ENCODE data around the gene ATP5MK. TPM values are rescaled to one million over a fixed set of nuclear protein-coding genes. Genes with fewer than 3 reads are reported as not detected.

The ATP5MK gene
- total RNA-seq, 1 experiment from 2014 or later = 429 TPM

DNA sequence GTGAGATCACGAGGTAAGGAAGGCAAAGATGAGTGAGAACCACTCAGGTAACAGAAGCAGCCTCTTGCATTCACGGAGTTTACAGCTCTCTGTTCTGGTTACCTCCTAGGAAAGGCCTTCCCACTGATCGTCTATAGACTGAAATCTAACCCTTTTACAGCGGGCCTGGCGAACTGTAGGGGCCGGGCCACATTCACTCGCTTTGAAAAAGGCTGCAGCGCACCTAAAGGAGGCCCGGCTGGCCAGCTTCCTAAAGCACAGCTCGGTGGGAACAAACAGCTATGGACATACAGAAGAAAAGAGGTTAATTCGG lies 565 bp downstream of the ATP5MK start:
- H3K27me3 Mint-ChIP-seq (ENCODE audit: insufficient read depth, unreplicated experiment) = no peaks in the 10 kb centered on the region
- H3K4me1 Mint-ChIP-seq (ENCODE audit: insufficient read depth, unreplicated experiment) = peaks cover 24% of the 10 kb centered on the region
- TF ChIP-seq, protein P1, sequence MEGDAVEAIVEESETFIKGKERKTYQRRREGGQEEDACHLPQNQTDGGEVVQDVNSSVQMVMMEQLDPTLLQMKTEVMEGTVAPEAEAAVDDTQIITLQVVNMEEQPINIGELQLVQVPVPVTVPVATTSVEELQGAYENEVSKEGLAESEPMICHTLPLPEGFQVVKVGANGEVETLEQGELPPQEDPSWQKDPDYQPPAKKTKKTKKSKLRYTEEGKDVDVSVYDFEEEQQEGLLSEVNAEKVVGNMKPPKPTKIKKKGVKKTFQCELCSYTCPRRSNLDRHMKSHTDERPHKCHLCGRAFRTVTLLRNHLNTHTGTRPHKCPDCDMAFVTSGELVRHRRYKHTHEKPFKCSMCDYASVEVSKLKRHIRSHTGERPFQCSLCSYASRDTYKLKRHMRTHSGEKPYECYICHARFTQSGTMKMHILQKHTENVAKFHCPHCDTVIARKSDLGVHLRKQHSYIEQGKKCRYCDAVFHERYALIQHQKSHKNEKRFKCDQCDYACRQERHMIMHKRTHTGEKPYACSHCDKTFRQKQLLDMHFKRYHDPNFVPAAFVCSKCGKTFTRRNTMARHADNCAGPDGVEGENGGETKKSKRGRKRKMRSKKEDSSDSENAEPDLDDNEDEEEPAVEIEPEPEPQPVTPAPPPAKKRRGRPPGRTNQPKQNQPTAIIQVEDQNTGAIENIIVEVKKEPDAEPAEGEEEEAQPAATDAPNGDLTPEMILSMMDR (IDR thresholded peaks at IDR 0.05; ENCODE audit: unreplicated experiment) = no peak
- peak overlapping the region; percentile 96 for H3K4me3 Mint-ChIP-seq (ENCODE audit: unreplicated experiment)
- peak overlapping the region; percentile 95 for H3K27ac Mint-ChIP-seq (ENCODE audit: low read depth, unreplicated experiment)
- H3K36me3 Mint-ChIP-seq (ENCODE audit: insufficient read depth, unreplicated experiment) = peaks cover 81% of the 10 kb centered on the region
- intact Hi-C loops (cut with micrococcal nuclease) = loop anchor here (2.0 to 5.0 kb wide), 2 partner anchors 27 to 43 kb away; partner anchors contain the start of gene PCGF6
- peak; percentile 5 for DNase-seq (ENCODE audit: unreplicated experiment)
- no peaks in the 10 kb centered on the region for H3K9me3 Mint-ChIP-seq (ENCODE audit: unreplicated experiment)
- ChIA-PET CTCF (interaction anchor here (0.6 to 1.9 kb wide), 2 partner anchors 21 to 170 kb away, joined by 3 to 7 read pairs; no protein-coding TSS in a partner anchor), POLR2A (interaction anchor here (0.7 to 5.7 kb wide), 24 partner anchors 8 to 1577 kb away, joined by 3 to 62 read pairs (median 4); partner anchors contain the start of genes CNNM2, NEURL1, NT5C2 and OGA)
- BruUV-seq (replicated peaks) = no TSS peak

DNA sequence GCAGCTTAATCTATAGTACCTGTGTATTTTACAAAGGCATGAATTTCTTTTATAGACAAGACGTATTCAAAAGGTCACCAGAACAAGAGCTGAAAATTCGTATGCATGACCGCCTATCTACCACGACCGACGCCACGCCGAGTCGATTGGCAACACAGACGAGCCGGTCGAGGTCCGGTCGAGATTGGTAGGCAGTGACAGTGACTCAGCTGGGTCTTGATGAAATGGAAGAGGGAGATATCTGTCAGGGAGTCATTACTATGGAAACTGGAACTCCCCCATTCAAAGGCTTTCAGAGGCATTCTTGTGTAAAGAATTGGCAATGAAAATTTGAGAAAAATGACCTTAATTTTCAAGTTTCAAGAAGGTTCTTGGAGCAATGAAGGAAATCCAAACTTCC lies 2.1 kb downstream of the ATP5MK start:
- peaks cover 21% of the 10 kb centered on the region for H3K4me1 Mint-ChIP-seq (ENCODE audit: insufficient read depth, unreplicated experiment)
- TF ChIP-seq, protein P1 (IDR thresholded peaks at IDR 0.05; ENCODE audit: unreplicated experiment) = no peak
- no peaks in the 10 kb centered on the region for H3K9me3 Mint-ChIP-seq (ENCODE audit: unreplicated experiment)
- intact Hi-C loops (cut with micrococcal nuclease) = no loop called here
- H3K4me3 Mint-ChIP-seq (ENCODE audit: unreplicated experiment) = peak overlapping the region; percentile 25
- H3K27me3 Mint-ChIP-seq (ENCODE audit: insufficient read depth, unreplicated experiment) = no peaks in the 10 kb centered on the region
- no TSS peak for BruUV-seq (replicated peaks)
- no peak for DNase-seq (ENCODE audit: unreplicated experiment)
- peaks cover 77% of the 10 kb centered on the region for H3K36me3 Mint-ChIP-seq (ENCODE audit: insufficient read depth, unreplicated experiment)
- no peak overlapping the region for H3K27ac Mint-ChIP-seq (ENCODE audit: low read depth, unreplicated experiment)
- POLR2A ChIA-PET = interaction anchor here (1.2 to 5.7 kb wide), 2 partner anchors 20 to 26 kb away, joined by 4 to 62 read pairs; partner anchors contain the start of gene TAF5
- CTCF ChIA-PET = interaction anchor here (0.6 to 0.7 kb wide), 2 partner anchors 27 to 87 kb away, joined by 3 to 5 read pairs; no protein-coding TSS in a partner anchor

DNA sequence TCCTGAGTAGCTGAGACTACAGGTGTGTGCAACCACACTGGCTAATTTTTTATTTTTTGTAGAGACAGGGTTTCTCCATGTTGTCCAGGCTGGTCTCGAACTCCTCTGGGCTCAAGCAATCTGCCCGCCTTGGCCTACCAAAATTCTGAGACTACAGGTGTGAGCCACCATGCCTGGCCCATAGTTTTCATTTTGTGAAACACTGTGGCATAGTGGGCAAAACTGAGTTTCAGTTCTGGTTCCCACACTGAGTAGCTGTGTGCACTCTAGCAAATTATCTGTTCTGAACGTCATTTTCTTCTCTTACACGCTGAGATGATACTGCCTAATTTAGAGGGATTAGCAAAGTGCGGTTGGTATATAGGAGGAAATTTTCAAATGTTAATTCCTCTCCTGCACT lies 13.5 kb downstream of the ATP5MK start:
- Mint-ChIP-seq H3K36me3 (ENCODE audit: insufficient read depth, unreplicated experiment) (peaks cover 86% of the 10 kb centered on the region), H3K4me1 (ENCODE audit: insufficient read depth, unreplicated experiment) (no peaks in the 10 kb centered on the region), H3K4me3 (ENCODE audit: unreplicated experiment) (no peak overlapping the region), H3K27me3 (ENCODE audit: insufficient read depth, unreplicated experiment) (no peaks in the 10 kb centered on the region), H3K9me3 (ENCODE audit: unreplicated experiment) (no peaks in the 10 kb centered on the region), H3K27ac (ENCODE audit: low read depth, unreplicated experiment) (no peak overlapping the region)
- TF ChIP-seq, protein P1 (IDR thresholded peaks at IDR 0.05; ENCODE audit: unreplicated experiment) = no peak
- POLR2A ChIA-PET = interaction anchor here (1.3 to 1.5 kb wide), 2 partner anchors 13 to 15 kb away, joined by 4 to 7 read pairs; partner anchors contain the start of gene TAF5
- intact Hi-C loops (cut with micrococcal nuclease) = no loop called here
- CTCF ChIA-PET = no interaction called here
- DNase-seq (ENCODE audit: unreplicated experiment) = no peak
- no TSS peak for BruUV-seq (replicated peaks)

DNA sequence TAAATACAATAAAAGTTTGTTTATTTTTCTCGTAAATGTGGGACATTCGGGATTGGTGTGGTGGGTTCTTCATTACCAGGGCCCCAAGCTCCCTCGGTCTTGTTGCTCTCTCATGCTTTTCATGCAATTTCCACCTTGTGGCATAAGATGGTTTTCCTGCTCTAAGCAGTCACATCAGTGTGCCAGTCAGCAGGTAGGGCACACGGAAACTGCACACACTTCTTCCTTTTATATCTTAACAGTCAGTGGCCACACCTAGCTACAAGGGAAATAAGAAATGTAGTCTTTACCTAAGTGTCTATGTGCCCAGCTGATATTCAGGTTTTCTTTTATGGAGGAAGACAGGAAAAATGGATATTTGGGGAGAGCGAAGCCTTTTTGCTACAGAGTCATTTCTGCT lies 22.0 kb downstream of the ATP5MK start:
- H3K36me3 Mint-ChIP-seq (ENCODE audit: insufficient read depth, unreplicated experiment) = peaks cover 39% of the 10 kb centered on the region
- no peak overlapping the region for H3K4me3 Mint-ChIP-seq (ENCODE audit: unreplicated experiment)
- ChIA-PET POLR2A (interaction anchor here (1.7 kb wide), 1 partner anchor 20 kb away, joined by 4 read pairs; no protein-coding TSS in a partner anchor), CTCF (interaction anchor here (1.4 kb wide), 1 partner anchor 111 kb away, joined by 3 read pairs; no protein-coding TSS in a partner anchor)
- H3K4me1 Mint-ChIP-seq (ENCODE audit: insufficient read depth, unreplicated experiment) = no peaks in the 10 kb centered on the region
- intact Hi-C loops (cut with micrococcal nuclease) = no loop called here
- no peaks in the 10 kb centered on the region for H3K27me3 Mint-ChIP-seq (ENCODE audit: insufficient read depth, unreplicated experiment)
- no peak overlapping the region for H3K27ac Mint-ChIP-seq (ENCODE audit: low read depth, unreplicated experiment)
- DNase-seq (ENCODE audit: unreplicated experiment) = no peak
- TF ChIP-seq, protein P1 (IDR thresholded peaks at IDR 0.05; ENCODE audit: unreplicated experiment) = no peak
- no TSS peak for BruUV-seq (replicated peaks)
- no peaks in the 10 kb centered on the region for H3K9me3 Mint-ChIP-seq (ENCODE audit: unreplicated experiment)
